ENCODE data around the gene NADSYN1.
"Not testable (repeated sequence)": the region's sequence is repeated elsewhere in the genome, so short reads cannot be mapped to it uniquely, and the experiment has no call there.

NADSYN1 gene

GRCh38 chr11:71491940-71492339, 38.9 kb downstream of the NADSYN1 start:
- no peak for DNase-seq

- DNase-seq = no peak
These were observed 42.6 kb downstream of the NADSYN1 start for GRCh38 chr11:71495286-71496230.

GRCh38 chr11:71496421-71496820, 43.4 kb downstream of the NADSYN1 start:
- no peak for DNase-seq

GRCh38 chr11:71498091-71498490, 45.1 kb downstream of the NADSYN1 start:
- DNase-seq = no peak

GRCh38 chr11:71499125-71499524, 46.1 kb downstream of the NADSYN1 start:
- no peak for DNase-seq

GRCh38 chr11:71499546-71499945, 46.5 kb downstream of the NADSYN1 start:
- DNase-seq = no peak

GRCh38 chr11:71500601-71501021, 47.6 kb downstream of the NADSYN1 start:
- DNase-seq = no peak

GRCh38 chr11:71501071-71501985, 48.3 kb downstream of the NADSYN1 start:
- no peak for DNase-seq

GRCh38 chr11:71502026-71502425, 49.0 kb downstream of the NADSYN1 start:
- DNase-seq = no peak

- DNase-seq = no peak
These were observed 50.0 kb downstream of the NADSYN1 start for GRCh38 chr11:71502871-71503435.

GRCh38 chr11:71504531-71504930, 51.5 kb downstream of the NADSYN1 start:
- DNase-seq = no peak

- no peak for DNase-seq
These were observed 52.0 kb downstream of the NADSYN1 start for GRCh38 chr11:71505001-71505400.

GRCh38 chr11:71505781-71506180, 52.8 kb downstream of the NADSYN1 start:
- DNase-seq = no peak

GRCh38 chr11:71507102-71507501, 54.1 kb downstream of the NADSYN1 start:
- no peak for DNase-seq

GRCh38 chr11:71518506-71519471, 65.8 kb downstream of the NADSYN1 start:
- no peak for DNase-seq

- DNase-seq = no peak
These were observed 66.5 kb downstream of the NADSYN1 start for GRCh38 chr11:71519546-71519945.

- no peak for DNase-seq
These were observed 72.4 kb downstream of the NADSYN1 start for GRCh38 chr11:71525188-71525937.

GRCh38 chr11:71525938-71526495, 73.0 kb downstream of the NADSYN1 start:
- DNase-seq = no peak

- DNase-seq = not testable (repeated sequence)
These were observed 74.0 kb downstream of the NADSYN1 start, which contains the start of gene KRTAP5-7 for GRCh38 chr11:71526796-71527575. TSS of gene KRTAP5-7 (plus strand) at chr11:71527267. CDS start at chr11:71527301, 34 bp downstream.

Measured in AML-193 (cell line).